Mesenchymal stem cell (in vitro differentiated cells and primary cell): Measurements from ENCODE around the gene SLC24A3.

ENCODE experiments used
- DNase-seq: peaks from one replicate; pipeline ENCODE4 v3.0.0-alpha.2; 2013
- H2AFZ ChIP-seq: one replicate; pipeline ENCODE4 v1.6.1; 2013; ENCODE audit warnings: low read depth, mild to moderate bottlenecking, control low read depth, inconsistent platforms, low read length, moderate library complexity
- H2AK5ac ChIP-seq: 2 replicates; pipeline ENCODE4 v1.6.1; 2013; ENCODE audit warnings: low read length, moderate library complexity, mild to moderate bottlenecking, inconsistent platforms; ENCODE audit not compliant: severe bottlenecking
- H2BK120ac ChIP-seq: one replicate; pipeline ENCODE4 v1.6.1; 2013; ENCODE audit warnings: low read depth, mild to moderate bottlenecking, inconsistent platforms, low read length, moderate library complexity
- H2BK12ac ChIP-seq, 2 experiments: one replicate each; pipeline ENCODE4 v1.6.1; 2013; ENCODE audit warnings: inconsistent platforms in 2 of 2, low read length in 2 of 2, mild to moderate bottlenecking in 2 of 2, moderate library complexity in 2 of 2, control low read depth in 1 of 2
- H2BK15ac ChIP-seq: one replicate; pipeline ENCODE4 v1.6.1; 2013; ENCODE audit warnings: mild to moderate bottlenecking, low read depth, inconsistent platforms; ENCODE audit not compliant: poor library complexity, severe bottlenecking
- H2BK5ac ChIP-seq: 2 replicates; pipeline ENCODE4 v1.6.1; 2013; ENCODE audit warnings: low read depth, mild to moderate bottlenecking, low read length, control low read depth, inconsistent platforms; ENCODE audit not compliant: poor library complexity, severe bottlenecking
- H3K14ac ChIP-seq, 2 experiments: one replicate each; pipeline ENCODE4 v1.6.1; 2013; ENCODE audit warnings: inconsistent platforms in 2 of 2, low read length in 2 of 2, control low read depth in 1 of 2, mild to moderate bottlenecking in 1 of 2, moderate library complexity in 1 of 2
- H3K18ac ChIP-seq, 2 experiments: one replicate each; pipeline ENCODE4 v1.6.1; 2013; ENCODE audit warnings: inconsistent platforms in 2 of 2, low read length in 2 of 2, control low read depth in 1 of 2, low read depth in 1 of 2, mild to moderate bottlenecking in 1 of 2
- H3K23ac ChIP-seq, 2 experiments: one replicate each; pipeline ENCODE4 v1.6.1; 2013; ENCODE audit warnings: inconsistent platforms in 2 of 2, low read length in 2 of 2, mild to moderate bottlenecking in 2 of 2, moderate library complexity in 2 of 2, control low read depth in 1 of 2
- H3K27ac ChIP-seq: 2 replicates; pipeline ENCODE4 v1.5.1; 2013; ENCODE audit warnings: mild to moderate bottlenecking, moderate library complexity, low read length, control low read depth, inconsistent platforms; ENCODE audit not compliant: poor library complexity, severe bottlenecking
- H3K27me3 ChIP-seq, 2 experiments: 2 replicates each; pipeline versions ENCODE4 v1.6.1 to v1.7.0; 2013; ENCODE audit warnings: low read length in 2 of 2, mild to moderate bottlenecking in 2 of 2, moderate library complexity in 2 of 2, control low read depth in 1 of 2, inconsistent platforms in 1 of 2; ENCODE audit not compliant: control insufficient read depth in 1 of 2, insufficient read depth in 1 of 2
- H3K36me3 ChIP-seq, 2 experiments: 2 replicates each; pipeline versions ENCODE4 v1.6.1 to v1.7.0; 2013; ENCODE audit warnings: low read length in 2 of 2, control low read depth in 1 of 2, inconsistent platforms in 1 of 2, low read depth in 1 of 2, mild to moderate bottlenecking in 1 of 2; ENCODE audit not compliant: insufficient read depth in 2 of 2, control insufficient read depth in 1 of 2
- H3K4ac ChIP-seq, 2 experiments: one replicate each; pipeline ENCODE4 v1.6.1; 2013; ENCODE audit warnings: inconsistent platforms in 2 of 2, low read length in 2 of 2, mild to moderate bottlenecking in 2 of 2, moderate library complexity in 2 of 2, control low read depth in 1 of 2, low read depth in 1 of 2
- H3K4me1 ChIP-seq: 2 replicates; pipeline ENCODE4 v1.6.1; 2013; ENCODE audit warnings: low read depth, low read length, control low read depth; ENCODE audit not compliant: control insufficient read depth, insufficient read depth
- H3K4me2 ChIP-seq: 2 replicates; pipeline ENCODE4 v1.6.1; 2013; ENCODE audit warnings: low read length, mild to moderate bottlenecking, inconsistent platforms; ENCODE audit not compliant: poor library complexity, severe bottlenecking
- H3K4me3 ChIP-seq, 2 experiments: 2 replicates each; pipeline versions ENCODE4 v1.5.1 to v1.7.0; 2013; ENCODE audit warnings: low read length in 2 of 2, mild to moderate bottlenecking in 2 of 2, control low read depth in 1 of 2, low read depth in 1 of 2; ENCODE audit not compliant: insufficient read depth in 1 of 2
- H3K79me1 ChIP-seq: replicated peaks from 2 replicates; pipeline ENCODE4 v1.6.1; 2013; ENCODE audit warnings: mild to moderate bottlenecking, control low read depth, low read length, inconsistent platforms; ENCODE audit not compliant: poor library complexity, severe bottlenecking
- H3K9ac ChIP-seq: 2 replicates; pipeline ENCODE4 v1.7.0; 2013; ENCODE audit warnings: mild to moderate bottlenecking, low read length, moderate library complexity
- H3K9me3 ChIP-seq: 2 replicates; pipeline ENCODE4 v1.7.0; 2013; ENCODE audit warnings: mild to moderate bottlenecking, low read length; ENCODE audit not compliant: control insufficient read depth
- H4K8ac ChIP-seq: one replicate; pipeline ENCODE4 v1.6.1; 2013; ENCODE audit warnings: inconsistent platforms, mild to moderate bottlenecking, low read length, moderate library complexity
- H4K91ac ChIP-seq: one replicate; pipeline ENCODE4 v1.6.1; 2013; ENCODE audit warnings: mild to moderate bottlenecking, low read length, inconsistent platforms
- whole genome bisulfite sequencing: methylation state at CpG from one replicate; pipeline ENCODE4 v1.1.7; 2013; ENCODE audit warnings: mixed read lengths; 5-methylcytosine and 5-hydroxymethylcytosine counted together

SLC24A3 gene

GRCh38 chr20:19697415-19697814 lies 485.0 kb downstream of the SLC24A3 start:
- Histone ChIP-seq H3K4me2 (no peak overlapping the region), H3K18ac (no peak overlapping the region)
- 100% methylated on average over 2 of the region's 2 CpGs for WGBS

DNA sequence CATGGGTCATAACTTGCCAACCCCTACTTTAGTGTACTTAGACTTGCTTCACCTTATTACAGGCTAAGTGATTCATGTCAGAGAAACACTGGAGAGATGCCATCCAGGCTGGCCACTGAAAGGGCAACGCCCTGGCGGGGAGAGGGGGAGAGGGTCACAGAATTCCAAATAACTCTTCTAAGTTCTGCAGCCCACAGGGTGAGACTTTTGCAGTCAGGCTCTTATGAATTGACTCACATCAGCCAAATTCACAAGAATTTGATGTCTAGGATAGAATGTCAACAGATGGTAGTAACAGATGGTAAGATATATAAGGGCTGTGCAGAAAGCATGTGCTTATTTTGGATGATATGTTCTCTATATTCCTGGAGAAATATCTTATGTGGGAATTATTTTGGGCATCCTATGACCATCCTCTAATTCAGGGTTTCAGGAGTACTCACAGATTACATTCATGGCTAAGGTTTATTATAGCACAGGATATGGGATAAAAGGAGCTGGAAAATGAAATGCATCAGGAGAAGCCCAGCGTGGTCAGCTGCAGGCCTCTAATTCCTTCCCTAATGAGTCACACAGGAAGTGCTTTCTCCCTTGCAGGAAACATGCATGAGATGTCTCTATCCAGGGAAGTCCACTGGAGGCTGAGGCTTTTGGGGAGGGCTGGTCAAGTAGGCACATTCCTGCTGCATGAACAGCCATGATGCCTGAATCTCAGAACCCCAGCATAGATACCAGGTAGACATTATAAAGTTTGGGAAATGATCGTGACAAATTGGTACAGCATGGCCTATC lies 486.9 kb downstream of the SLC24A3 start:
- no peaks in the 10 kb centered on the region for H3K36me3 ChIP-seq
- H3K23ac ChIP-seq, result no peak overlapping the region
- H2AFZ ChIP-seq, result peak overlapping the region; percentile 21
- DNase-seq, result peak; percentile 94
- no peak overlapping the region for H3K14ac ChIP-seq
- H2BK15ac ChIP-seq, result no peak overlapping the region
- peak overlapping the region; percentile 55 for H2AK5ac ChIP-seq
- H3K9me3 ChIP-seq, result peaks cover 9% of the 10 kb centered on the region
- H2BK120ac ChIP-seq, result no peak overlapping the region
- no peak overlapping the region for H2BK5ac ChIP-seq
- WGBS, result 40% methylated on average over 2 of the region's 4 CpGs
- no peak overlapping the region for H4K91ac ChIP-seq
- H3K79me1 ChIP-seq, result no peaks in the 10 kb centered on the region
- H3K4me2 ChIP-seq, result no peak overlapping the region
- peaks cover 0 to under 1% of the 10 kb centered on the region in 2 experiments for H3K27me3 ChIP-seq
- H3K27ac ChIP-seq, result peak overlapping the region; percentile 55
- H3K18ac ChIP-seq, result peak overlapping the region in 1 of 2 experiments; percentile 76
- H4K8ac ChIP-seq, result peak overlapping the region; percentile 76
- H2BK12ac ChIP-seq, result peak overlapping the region in 1 of 2 experiments; percentile 93
- H3K4me3 ChIP-seq, result no peak overlapping the region
- H3K9ac ChIP-seq, result no peak overlapping the region
- H3K4ac ChIP-seq, result peak overlapping the region in 1 of 2 experiments; percentile 68
- no peaks in the 10 kb centered on the region for H3K4me1 ChIP-seq

More at GRCh38 chr20:19697415-19697814, 485.0 kb downstream of the SLC24A3 start:
- H3K9ac ChIP-seq, result no peak overlapping the region
- no peaks in the 10 kb centered on the region for H3K4me1 ChIP-seq
- H3K14ac ChIP-seq, result no peak overlapping the region
- H2AK5ac ChIP-seq, result no peak overlapping the region
- H3K79me1 ChIP-seq, result no peaks in the 10 kb centered on the region
- H4K91ac ChIP-seq, result no peak overlapping the region
- H2BK5ac ChIP-seq, result no peak overlapping the region
- no peak for DNase-seq
- no peak overlapping the region for H4K8ac ChIP-seq
- H2BK15ac ChIP-seq, result no peak overlapping the region
- H3K4ac ChIP-seq, result no peak overlapping the region
- H2AFZ ChIP-seq, result no peak overlapping the region
- H3K23ac ChIP-seq, result no peak overlapping the region
- H3K27me3 ChIP-seq, result no peaks in the 10 kb centered on the region
- H3K4me3 ChIP-seq, result no peak overlapping the region
- no peaks in the 10 kb centered on the region for H3K36me3 ChIP-seq
- H2BK12ac ChIP-seq, result no peak overlapping the region
- H3K27ac ChIP-seq, result no peak overlapping the region
- H3K9me3 ChIP-seq, result peaks cover under 1% of the 10 kb centered on the region
- H2BK120ac ChIP-seq, result no peak overlapping the region

DNA sequence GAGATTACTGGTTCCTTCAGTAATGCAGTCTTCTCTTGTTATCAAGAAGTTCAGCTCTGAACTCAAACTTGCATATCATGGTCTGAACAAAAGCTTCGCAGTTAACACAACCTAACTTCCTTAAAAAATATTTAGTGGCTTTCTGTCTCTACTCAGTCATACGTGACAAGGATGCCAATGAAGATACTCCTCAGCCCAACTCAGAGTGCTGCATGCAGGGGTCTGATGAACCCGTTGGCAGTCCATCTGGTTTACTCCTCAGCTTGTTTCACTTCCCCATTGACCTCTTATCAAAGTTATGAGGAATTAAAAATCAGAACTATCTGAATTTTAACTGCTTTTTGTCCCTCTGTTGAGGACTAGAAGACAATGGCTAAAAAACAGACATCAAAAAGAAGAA lies 489.0 kb downstream of the SLC24A3 start:
- no peak overlapping the region for H2BK5ac ChIP-seq
- H3K36me3 ChIP-seq, result no peaks in the 10 kb centered on the region
- no peak overlapping the region for H2BK12ac ChIP-seq
- H2BK15ac ChIP-seq, result no peak overlapping the region
- no peak overlapping the region for H3K4ac ChIP-seq
- 99% methylated on average over 2 of the region's 3 CpGs for WGBS
- H4K8ac ChIP-seq, result no peak overlapping the region
- no peak overlapping the region for H3K4me3 ChIP-seq
- DNase-seq, result no peak
- peaks cover 9% of the 10 kb centered on the region for H3K9me3 ChIP-seq
- H4K91ac ChIP-seq, result no peak overlapping the region
- no peaks in the 10 kb centered on the region for H3K79me1 ChIP-seq
- H2AK5ac ChIP-seq, result no peak overlapping the region
- H3K27ac ChIP-seq, result no peak overlapping the region
- H3K4me1 ChIP-seq, result no peaks in the 10 kb centered on the region
- H3K4me2 ChIP-seq, result no peak overlapping the region
- H2AFZ ChIP-seq, result no peak overlapping the region
- no peak overlapping the region for H3K9ac ChIP-seq
- H3K23ac ChIP-seq, result no peak overlapping the region
- H3K14ac ChIP-seq, result no peak overlapping the region
- no peak overlapping the region for H2BK120ac ChIP-seq
- peaks cover 4 to 9% of the 10 kb centered on the region in 2 experiments for H3K27me3 ChIP-seq
- no peak overlapping the region for H3K18ac ChIP-seq

DNA sequence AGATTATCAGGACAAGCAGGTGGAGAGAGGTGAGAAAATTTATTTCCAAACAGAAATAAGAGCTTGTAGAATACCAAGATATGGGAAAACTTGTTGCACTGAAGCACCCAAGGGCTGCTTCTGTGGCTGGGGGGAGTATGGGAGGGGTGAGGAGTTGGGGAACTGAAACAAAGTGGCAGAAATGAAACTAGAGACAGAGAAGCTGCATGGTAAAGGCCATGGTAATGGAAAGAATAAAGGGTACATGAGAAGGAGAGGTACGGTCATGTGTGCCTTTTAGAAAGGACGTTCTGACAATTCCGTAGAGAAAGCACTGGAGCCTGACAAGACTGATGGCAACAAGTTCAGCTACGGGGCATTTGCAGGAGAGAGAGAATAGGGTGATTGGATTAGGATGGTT lies 494.0 kb downstream of the SLC24A3 start:
- H3K4me2 ChIP-seq, result no peak overlapping the region
- H2BK12ac ChIP-seq, result no peak overlapping the region
- H3K79me1 ChIP-seq, result no peaks in the 10 kb centered on the region
- no peak overlapping the region for H3K9ac ChIP-seq
- H3K14ac ChIP-seq, result no peak overlapping the region
- H4K8ac ChIP-seq, result no peak overlapping the region
- no peak overlapping the region for H2BK15ac ChIP-seq
- H3K23ac ChIP-seq, result no peak overlapping the region
- H3K4me1 ChIP-seq, result peaks cover 6% of the 10 kb centered on the region
- H2AK5ac ChIP-seq, result no peak overlapping the region
- H3K4me3 ChIP-seq, result no peak overlapping the region
- no peaks in the 10 kb centered on the region for H3K36me3 ChIP-seq
- no peak overlapping the region for H3K27ac ChIP-seq
- no peak overlapping the region for H2BK5ac ChIP-seq
- DNase-seq, result no peak
- 86% methylated on average over 4 of the region's 4 CpGs for WGBS
- H4K91ac ChIP-seq, result no peak overlapping the region
- peaks cover 17 to 20% of the 10 kb centered on the region in 2 experiments for H3K27me3 ChIP-seq
- no peak overlapping the region for H2AFZ ChIP-seq
- H2BK120ac ChIP-seq, result no peak overlapping the region
- no peak overlapping the region for H3K4ac ChIP-seq
- peaks cover 9% of the 10 kb centered on the region for H3K9me3 ChIP-seq
- no peak overlapping the region for H3K18ac ChIP-seq
